ENCODE data around the gene RIPPLY2.
"Not testable (repeated sequence)": the region's sequence is repeated elsewhere in the genome, so short reads cannot be mapped to it uniquely, and the experiment has no call there.

RIPPLY2 gene

GRCh38 chr6:83853178-83854000, at the start of gene RIPPLY2:
Gene RIPPLY2, plus strand, starts transcription at chr6:83853360. Its CDS starts 57 bp downstream, at chr6:83853417.
- DNase-seq, result peak; percentile 1

GRCh38 chr6:83803492-83803891, 49.7 kb upstream of the RIPPLY2 start:
- not testable (repeated sequence) for DNase-seq

- no peak for DNase-seq
Measured at GRCh38 chr6:83804886-83805285, 48.3 kb upstream of the RIPPLY2 start.

GRCh38 chr6:83808005-83808404, 45.2 kb upstream of the RIPPLY2 start:
- DNase-seq, result no peak

GRCh38 chr6:83808926-83809325, 44.2 kb upstream of the RIPPLY2 start:
- DNase-seq, result no peak

GRCh38 chr6:83812595-83812994, 40.6 kb upstream of the RIPPLY2 start:
- no peak for DNase-seq

GRCh38 chr6:83815631-83816272, 37.4 kb upstream of the RIPPLY2 start:
- no peak for DNase-seq

GRCh38 chr6:83822629-83823169, 30.5 kb upstream of the RIPPLY2 start:
- DNase-seq, result no peak

- no peak for DNase-seq
Measured at GRCh38 chr6:83824388-83824801, 28.8 kb upstream of the RIPPLY2 start.

- no peak for DNase-seq
Measured at GRCh38 chr6:83824831-83825230, 28.3 kb upstream of the RIPPLY2 start.

- DNase-seq, result no peak
Measured at GRCh38 chr6:83827050-83827449, 26.1 kb upstream of the RIPPLY2 start.

GRCh38 chr6:83838727-83839126, 14.4 kb upstream of the RIPPLY2 start:
- no peak for DNase-seq

- DNase-seq, result no peak
Measured at GRCh38 chr6:83844170-83844569, 9.0 kb upstream of the RIPPLY2 start.

- no peak for DNase-seq
Measured at GRCh38 chr6:83846291-83846690, 6.9 kb upstream of the RIPPLY2 start.

GRCh38 chr6:83847179-83847578, 6.0 kb upstream of the RIPPLY2 start:
- DNase-seq, result no peak

- no peak for DNase-seq
Measured at GRCh38 chr6:83849127-83849526, 4.0 kb upstream of the RIPPLY2 start.

GRCh38 chr6:83849610-83850009, 3.5 kb upstream of the RIPPLY2 start:
- DNase-seq, result no peak

GRCh38 chr6:83852528-83853177, 507 bp upstream of the RIPPLY2 start:
- DNase-seq, result no peak

- no peak for DNase-seq
Measured at GRCh38 chr6:83854001-83854501, 891 bp downstream of the RIPPLY2 start.

GRCh38 chr6:83854766-83855165, 1.6 kb downstream of the RIPPLY2 start:
- DNase-seq, result no peak

- peak; percentile 91 for DNase-seq
Measured at GRCh38 chr6:83859410-83860358, 6.5 kb downstream of the RIPPLY2 start, which contains the start of gene CYB5R4. Gene CYB5R4, plus strand, starts transcription at chr6:83859689. Its CDS starts 94 bp downstream, at chr6:83859783.

GRCh38 chr6:83860359-83860755, 7.2 kb downstream of the RIPPLY2 start:
- no peak for DNase-seq
